PC-9 (cell line): ENCODE results near the gene TCEANC2.

Experiments
- EZH2 ChIP-seq: fragments of 200-600 bp; sonication (generic); IDR thresholded peaks from 2 replicates; pipeline ENCODE4 v1.8.0; 2017; ENCODE audit warnings: antibody characterized with exemption, low read depth
- TF ChIP-seq, protein P1 (sequence below): fragments of 200-600 bp; sonication (generic); conservative IDR thresholded peaks from 2 replicates; pipeline ENCODE4 v1.6.1; 2017; ENCODE audit warnings: mixed run types, antibody characterized with exemption, mild to moderate bottlenecking, moderate library complexity

DNA sequence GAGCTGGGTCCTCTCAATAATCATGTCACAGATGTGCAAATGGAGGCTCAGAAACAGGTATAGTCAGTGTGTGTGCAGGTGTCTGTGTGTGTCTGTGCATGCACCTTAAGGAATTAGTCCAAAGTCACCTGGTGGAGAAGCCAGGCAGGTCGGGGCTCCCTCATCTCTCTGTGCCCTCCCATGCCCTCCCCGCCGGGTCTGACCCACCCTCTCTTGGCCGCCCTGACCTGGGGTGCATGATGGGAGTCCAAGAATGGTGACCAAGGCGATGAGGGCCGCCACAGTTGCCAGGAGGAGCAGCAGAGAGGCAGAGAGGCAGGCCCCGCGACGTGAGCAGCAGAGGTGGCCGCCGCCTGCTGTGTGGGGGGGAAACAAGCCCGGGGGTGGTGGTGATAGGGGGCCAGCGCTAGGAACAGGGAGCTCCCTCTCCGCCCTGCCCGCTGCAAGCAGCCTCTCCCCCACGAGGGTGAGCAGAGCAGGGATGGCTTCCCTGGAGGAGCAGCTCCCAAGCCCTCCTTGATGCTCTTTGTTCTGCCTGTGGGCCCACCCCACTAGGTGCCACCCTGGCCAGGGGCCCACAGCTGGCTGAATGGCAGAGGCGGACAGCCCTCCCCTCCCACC lies 39.3 kb upstream of the TCEANC2 start:
- TF ChIP-seq, protein P1, sequence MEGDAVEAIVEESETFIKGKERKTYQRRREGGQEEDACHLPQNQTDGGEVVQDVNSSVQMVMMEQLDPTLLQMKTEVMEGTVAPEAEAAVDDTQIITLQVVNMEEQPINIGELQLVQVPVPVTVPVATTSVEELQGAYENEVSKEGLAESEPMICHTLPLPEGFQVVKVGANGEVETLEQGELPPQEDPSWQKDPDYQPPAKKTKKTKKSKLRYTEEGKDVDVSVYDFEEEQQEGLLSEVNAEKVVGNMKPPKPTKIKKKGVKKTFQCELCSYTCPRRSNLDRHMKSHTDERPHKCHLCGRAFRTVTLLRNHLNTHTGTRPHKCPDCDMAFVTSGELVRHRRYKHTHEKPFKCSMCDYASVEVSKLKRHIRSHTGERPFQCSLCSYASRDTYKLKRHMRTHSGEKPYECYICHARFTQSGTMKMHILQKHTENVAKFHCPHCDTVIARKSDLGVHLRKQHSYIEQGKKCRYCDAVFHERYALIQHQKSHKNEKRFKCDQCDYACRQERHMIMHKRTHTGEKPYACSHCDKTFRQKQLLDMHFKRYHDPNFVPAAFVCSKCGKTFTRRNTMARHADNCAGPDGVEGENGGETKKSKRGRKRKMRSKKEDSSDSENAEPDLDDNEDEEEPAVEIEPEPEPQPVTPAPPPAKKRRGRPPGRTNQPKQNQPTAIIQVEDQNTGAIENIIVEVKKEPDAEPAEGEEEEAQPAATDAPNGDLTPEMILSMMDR: no peak
- TF ChIP-seq EZH2: no peak
